Right cardiac atrium (tissue), 5 donors: ENCODE data around the gene PEX10. TPM values are rescaled to one million over a fixed set of nuclear protein-coding genes. Genes with fewer than 3 reads are reported as not detected.

Experiments
- ATAC-seq, 2 donors: fragments of 200-7000 bp; cut with Tn5 transposase; one replicate each; pipeline versions ENCODE4 v1.8.0 to v1.9.1; 2020; ENCODE audit warnings: moderate library complexity in 2 of 2, mild to moderate bottlenecking in 1 of 2
- DNase-seq, 3 donors: peaks; one replicate each; pipeline ENCODE4 v3.0.0-alpha.2; 2020
- H3K27ac ChIP-seq: one replicate; pipeline ENCODE4 v1.5.1; 2013; ENCODE audit warnings: mild to moderate bottlenecking, low read length, control low read depth, moderate library complexity
- H3K27me3 ChIP-seq: one replicate; pipeline ENCODE4 v1.6.1; 2013; ENCODE audit not compliant: control insufficient read depth, insufficient read depth
- H3K4me1 ChIP-seq: one replicate; pipeline ENCODE4 v1.6.1; 2013; ENCODE audit warnings: low read length; ENCODE audit not compliant: control insufficient read depth, insufficient read depth
- H3K4me3 ChIP-seq: one replicate; pipeline ENCODE4 v1.5.1; 2013; ENCODE audit warnings: low read length, control low read depth
- H3K9me3 ChIP-seq: one replicate; pipeline ENCODE4 v1.6.1; 2013; ENCODE audit warnings: low read length; ENCODE audit not compliant: control insufficient read depth
- WGBS: extraction: QIAGEN DNeasy Blood & Tissue Kit; methylation state at CpG from one replicate; pipeline ENCODE4 v1.1.7; 2013; 5-methylcytosine and 5-hydroxymethylcytosine counted together
- intact Hi-C, 4 donors: fragments of 100-400 bp; cut with DNase I; formaldehyde crosslinking; loops; one replicate each; pipeline versions ENCODE4 v1.11.0 to v1.14.0; 2022 to 2023
- polyA plus RNA-seq: library from polyadenylated mRNA; stranded (reverse); fragments of 200-250 nt; gene quantifications from one replicate; pipeline ENCODE4 v1.2.3, GENCODE V29; 2013
- total RNA-seq, 4 donors: library from RNA; stranded (reverse); fragmentation: NEBNext Ultra II Directional; extraction: Animal tissue kit (Norgen Biotek cat#: 25700); gene quantifications; one replicate each; pipeline ENCODE4 v1.2.1, GENCODE V29; 2021
- donor health status: healthy with polysubstance abuse.
- donor health status: DM: no; HTN: yes; CAD: no.
- donor health status: DM: no; HTN: no; CAD: no.
- donor health status: DM: no; HTN: yes; CAD: no; lungs with severe emphysema.
- donor health status: DM: yes; HTN: yes; CAD: no.

Gene PEX10
- total and polyA plus RNA-seq, 5 donors: 11.4 to 16.0 (median 14.1) TPM

DNA sequence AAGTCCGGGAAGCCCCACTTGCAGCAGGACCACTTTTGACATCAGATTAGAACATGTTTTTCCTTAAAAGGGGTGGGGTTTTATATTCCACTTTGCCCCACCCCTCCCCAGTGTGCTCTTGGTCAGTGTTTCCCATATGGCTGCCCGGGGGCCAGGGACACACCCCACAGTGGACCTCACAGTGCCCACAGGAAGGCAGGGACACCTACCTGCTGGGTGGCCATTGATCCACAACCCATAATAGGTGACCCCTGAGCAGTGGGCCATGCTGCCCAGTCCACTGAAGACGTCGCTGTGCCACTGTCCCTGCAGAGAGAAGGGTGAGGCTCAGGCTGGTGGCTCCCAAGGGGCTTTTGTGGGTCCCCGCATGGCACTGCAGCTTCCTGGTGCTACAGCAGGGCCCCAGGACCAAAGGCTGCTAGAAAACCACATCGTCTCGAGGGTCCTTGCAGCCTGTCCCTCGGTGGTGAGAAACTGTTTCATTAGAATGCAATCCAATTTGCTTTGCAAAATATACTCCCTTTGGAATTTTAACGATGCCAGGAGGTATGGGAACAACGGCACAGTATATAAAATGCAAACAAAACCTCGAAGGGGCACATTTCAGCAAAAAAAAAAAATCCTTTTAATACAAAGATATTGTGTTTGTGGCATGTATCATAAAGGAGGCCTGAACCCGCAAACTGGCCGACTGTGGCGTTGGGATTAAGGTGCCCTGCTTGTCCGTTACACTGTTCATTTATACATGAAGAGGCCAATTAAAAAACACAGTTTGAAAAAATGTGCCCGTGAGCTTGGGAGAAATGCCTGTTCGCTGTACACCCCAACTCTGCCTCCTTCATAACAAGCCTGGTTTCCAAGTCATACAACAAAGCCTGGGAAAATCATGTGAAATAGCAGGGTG is 37.9 kb downstream of the PEX10 start:
- Histone ChIP-seq H3K4me3 (no peak overlapping the region), H3K9me3 (no peaks in the 10 kb centered on the region), H3K4me1 (no peaks in the 10 kb centered on the region), H3K27ac (no peak overlapping the region), H3K27me3 (no peaks in the 10 kb centered on the region)
- DNase-seq (peak in 1 of 3 donors; percentile 33), ATAC-seq (no peak)
- 84% methylated on average over 17 of the region's 17 CpGs for WGBS
- intact Hi-C loops: no loop called here

DNA sequence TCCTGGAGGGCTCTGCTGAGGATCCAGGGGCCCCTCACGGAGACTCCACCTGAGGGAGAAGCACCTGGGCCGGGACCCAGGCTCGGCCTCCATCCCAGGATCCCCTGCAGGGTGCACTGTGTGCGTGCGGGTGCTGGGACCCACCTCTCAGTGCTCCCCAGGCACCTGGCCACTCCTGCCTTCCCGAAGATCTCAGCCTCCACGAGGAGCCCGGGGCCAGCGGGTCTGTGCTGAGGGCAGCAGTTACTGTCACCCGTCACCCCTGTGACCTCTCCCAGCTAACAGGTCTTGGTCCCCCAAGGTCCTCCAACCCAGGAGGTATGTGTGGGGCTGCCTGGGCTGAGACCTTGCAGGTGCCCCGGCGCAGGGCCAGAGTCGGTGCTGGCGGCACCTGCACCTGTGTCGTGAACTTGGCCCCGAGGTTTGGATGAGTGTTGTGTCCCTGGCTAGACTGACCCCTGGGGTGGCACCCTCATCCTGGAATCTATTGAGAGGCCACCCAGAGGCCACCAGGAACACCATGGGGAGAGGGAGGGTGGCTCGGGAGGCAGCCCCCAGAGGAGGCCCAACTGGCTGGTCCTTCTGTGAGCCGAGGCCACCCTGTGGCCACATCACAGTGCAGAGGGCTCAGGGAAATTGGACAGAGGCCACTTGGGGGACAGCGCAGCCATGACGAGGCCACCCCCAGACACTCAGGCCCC is 38.7 kb downstream of the PEX10 start:
- H3K4me1 ChIP-seq: no peaks in the 10 kb centered on the region

DNA sequence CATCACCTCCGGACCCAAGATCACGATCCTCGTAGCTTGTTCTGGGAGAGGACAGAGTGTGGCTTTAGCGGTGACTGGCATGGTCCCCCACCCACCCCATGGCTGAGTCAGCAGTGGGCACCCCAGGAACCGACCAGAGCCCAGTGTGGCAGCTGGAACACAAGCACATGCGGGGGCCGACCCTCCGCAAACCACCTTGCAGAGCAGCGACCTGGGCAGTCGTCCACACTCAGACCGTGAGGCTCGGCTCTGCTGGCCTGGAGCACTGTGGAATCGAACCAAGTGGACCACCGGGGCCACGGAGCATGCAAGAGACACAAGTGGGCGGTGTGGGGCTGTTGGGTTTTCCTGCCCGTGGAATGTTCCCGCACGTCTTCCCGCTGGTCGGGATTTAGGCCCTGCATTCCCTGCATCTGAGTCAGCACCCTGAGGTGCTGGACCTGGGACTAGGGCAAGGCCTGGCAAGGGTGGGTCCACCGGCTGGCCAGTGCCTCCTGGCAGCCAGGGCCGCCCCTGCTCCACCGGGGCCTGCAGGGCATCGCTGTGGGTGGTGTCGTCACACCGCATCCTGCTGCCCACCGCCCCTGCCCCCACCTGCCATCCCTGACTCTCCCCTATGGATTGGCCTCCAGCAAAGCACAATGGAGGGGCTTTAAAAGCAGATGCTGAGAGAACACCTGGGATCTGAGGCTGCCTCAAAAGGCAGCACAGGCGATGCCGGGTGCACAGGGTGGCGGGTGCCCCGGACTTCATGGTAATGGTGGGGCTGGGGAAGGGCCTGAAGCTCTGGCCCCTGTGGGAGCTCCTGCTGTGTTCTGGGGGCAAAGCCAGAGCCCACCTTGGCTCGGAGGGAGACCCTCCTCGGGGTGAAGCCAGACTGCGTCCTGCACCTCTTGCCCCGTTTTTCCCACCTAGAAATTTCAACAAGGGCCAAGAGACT is 39.5 kb downstream of the PEX10 start:
- intact Hi-C loops: no loop called here
- Histone ChIP-seq H3K27me3 (no peaks in the 10 kb centered on the region), H3K27ac (no peak overlapping the region), H3K9me3 (no peaks in the 10 kb centered on the region), H3K4me3 (no peak overlapping the region), H3K4me1 (no peaks in the 10 kb centered on the region)
- DNase-seq: peak in 2 of 3 donors; percentile 7 to 44
- 91% methylated on average over 36 of the region's 36 CpGs for WGBS
- no peak for ATAC-seq

More for the DNA sequence above, 38.7 kb downstream of the PEX10 start:
- 90% methylated on average over 20 of the region's 20 CpGs for WGBS
- intact Hi-C loops: no loop called here
- H3K4me3 ChIP-seq: no peak overlapping the region
- peak in 1 of 2 donors; percentile 9 for ATAC-seq
- H3K27me3 ChIP-seq: no peaks in the 10 kb centered on the region
- no peak overlapping the region for H3K27ac ChIP-seq
- H3K9me3 ChIP-seq: no peaks in the 10 kb centered on the region
- DNase-seq: peak; percentile 9 to 45 (median 32)

DNA sequence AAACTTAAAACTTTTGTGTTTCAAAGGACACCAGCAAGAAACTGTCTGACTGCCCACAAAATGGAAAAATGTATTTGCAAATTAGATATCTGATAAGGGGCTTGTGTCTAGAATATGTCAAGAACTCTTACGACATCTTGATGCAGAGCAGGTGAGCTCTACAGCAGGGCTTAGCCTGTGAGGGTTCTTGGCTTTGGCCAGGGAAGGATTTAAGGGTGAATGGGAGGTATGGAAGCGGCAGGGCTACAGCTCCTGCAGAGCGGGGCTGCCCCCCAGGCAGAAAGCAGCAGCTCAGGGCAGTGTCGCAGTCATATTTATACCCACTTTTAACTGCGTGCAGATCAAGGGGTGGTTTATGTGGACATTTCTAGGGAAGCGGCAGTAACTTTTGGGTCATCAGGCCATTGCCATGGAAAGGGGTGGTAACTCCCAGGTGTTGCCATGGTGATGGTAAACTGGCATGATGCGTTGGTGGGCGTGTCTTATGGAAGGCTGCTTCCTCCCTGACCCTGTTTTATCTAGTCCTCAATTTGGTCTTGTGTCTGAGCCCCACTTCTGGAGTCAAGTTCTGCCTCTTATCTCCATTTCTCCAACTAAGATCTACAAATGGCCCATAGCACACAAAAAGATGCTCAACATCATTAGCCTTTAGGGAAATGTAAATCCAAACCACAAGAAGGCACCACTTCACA is 44.2 kb downstream of the PEX10 start:
- no peaks in the 10 kb centered on the region for H3K4me1 ChIP-seq
- no peaks in the 10 kb centered on the region for H3K27me3 ChIP-seq
- DNase-seq: peak in 1 of 3 donors; percentile 4

DNA sequence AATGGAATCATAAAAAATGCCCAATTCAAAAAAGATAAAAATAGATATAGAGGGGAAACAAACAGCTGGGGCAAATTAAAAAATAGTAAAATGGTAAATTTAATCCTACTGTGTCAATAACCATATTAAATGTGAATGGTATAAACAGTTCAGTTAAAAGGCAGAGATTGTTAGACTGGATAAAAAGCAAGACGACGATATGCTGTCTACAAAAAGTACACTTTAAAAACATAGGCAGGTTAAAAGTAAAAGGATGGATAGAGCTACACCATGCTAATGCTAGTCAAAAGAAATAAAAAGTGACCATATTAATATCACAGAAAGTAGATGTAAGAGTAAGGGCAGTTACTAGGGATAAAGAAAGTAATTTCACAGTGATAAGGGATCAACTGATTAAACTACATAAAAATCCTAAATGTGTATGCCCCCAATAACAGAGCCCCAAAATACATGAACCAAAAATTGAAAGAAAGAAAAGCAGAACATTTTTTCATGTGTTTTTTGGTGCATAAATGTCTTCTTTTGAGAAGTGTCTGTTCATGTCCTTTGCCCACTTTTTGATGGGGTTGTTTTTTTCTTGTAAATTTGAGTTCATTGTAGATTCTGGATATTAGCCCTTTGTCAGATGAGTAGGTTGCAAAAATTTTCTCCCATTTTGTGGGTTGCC is 48.4 kb downstream of the PEX10 start:
- over 99% methylated on average over 2 of the region's 2 CpGs for WGBS
- intact Hi-C loops: no loop called here
- ATAC-seq (no peak), DNase-seq (no peak)
- no peaks in the 10 kb centered on the region for H3K27me3 ChIP-seq
- no peak overlapping the region for H3K4me3 ChIP-seq
- no peak overlapping the region for H3K27ac ChIP-seq
- H3K4me1 ChIP-seq: no peaks in the 10 kb centered on the region
- no peaks in the 10 kb centered on the region for H3K9me3 ChIP-seq

More for the DNA sequence above, 44.2 kb downstream of the PEX10 start:
- no peak for ATAC-seq
- Histone ChIP-seq H3K4me3 (no peak overlapping the region), H3K9me3 (no peaks in the 10 kb centered on the region), H3K27ac (no peak overlapping the region)
- 92% methylated on average over 8 of the region's 8 CpGs for WGBS
- intact Hi-C loops: no loop called here

DNA sequence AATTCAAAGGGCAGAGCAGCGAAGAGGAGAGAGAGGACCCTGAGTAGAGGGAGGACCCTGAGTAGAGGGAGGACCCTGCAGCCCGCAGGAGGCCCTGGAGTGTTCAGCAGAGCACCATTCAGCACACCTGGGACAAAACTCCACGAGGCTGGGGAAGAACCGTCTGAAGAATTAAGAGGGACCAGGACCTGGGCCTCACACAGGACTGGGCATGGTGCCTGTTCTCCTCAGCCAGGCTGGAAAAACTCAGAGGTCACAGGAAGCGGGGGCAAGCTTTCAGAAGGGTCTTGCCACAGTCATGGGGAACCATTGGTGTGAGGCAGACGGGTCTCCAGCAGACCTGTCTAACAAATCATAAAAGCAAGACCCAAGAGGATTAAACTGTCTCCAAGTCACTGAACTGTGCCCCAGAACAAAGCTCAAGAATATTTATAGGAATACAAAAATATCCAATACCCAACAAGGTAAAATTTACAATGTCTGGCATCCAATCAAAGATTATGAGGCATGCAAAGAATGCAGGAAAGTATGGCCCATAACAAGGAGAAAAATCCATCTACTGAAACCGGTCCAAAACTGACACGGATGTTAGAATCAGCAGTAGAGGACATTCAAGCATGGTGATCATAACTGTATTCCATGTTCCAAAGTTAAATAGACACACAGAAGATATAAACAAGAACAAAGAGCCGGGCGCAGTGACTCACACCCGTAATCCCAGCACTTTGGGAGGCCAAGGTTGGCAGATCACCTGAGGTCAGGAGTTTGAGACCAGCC is 51.6 kb downstream of the PEX10 start:
- Histone ChIP-seq H3K27me3 (no peaks in the 10 kb centered on the region), H3K4me1 (no peaks in the 10 kb centered on the region), H3K27ac (no peak overlapping the region), H3K4me3 (no peak overlapping the region), H3K9me3 (no peaks in the 10 kb centered on the region)
- DNase-seq (peak; percentile 1 to 25 (median 20)), ATAC-seq (no peak)
- WGBS: 77% methylated on average over 11 of the region's 11 CpGs
- intact Hi-C loops: no loop called here

DNA sequence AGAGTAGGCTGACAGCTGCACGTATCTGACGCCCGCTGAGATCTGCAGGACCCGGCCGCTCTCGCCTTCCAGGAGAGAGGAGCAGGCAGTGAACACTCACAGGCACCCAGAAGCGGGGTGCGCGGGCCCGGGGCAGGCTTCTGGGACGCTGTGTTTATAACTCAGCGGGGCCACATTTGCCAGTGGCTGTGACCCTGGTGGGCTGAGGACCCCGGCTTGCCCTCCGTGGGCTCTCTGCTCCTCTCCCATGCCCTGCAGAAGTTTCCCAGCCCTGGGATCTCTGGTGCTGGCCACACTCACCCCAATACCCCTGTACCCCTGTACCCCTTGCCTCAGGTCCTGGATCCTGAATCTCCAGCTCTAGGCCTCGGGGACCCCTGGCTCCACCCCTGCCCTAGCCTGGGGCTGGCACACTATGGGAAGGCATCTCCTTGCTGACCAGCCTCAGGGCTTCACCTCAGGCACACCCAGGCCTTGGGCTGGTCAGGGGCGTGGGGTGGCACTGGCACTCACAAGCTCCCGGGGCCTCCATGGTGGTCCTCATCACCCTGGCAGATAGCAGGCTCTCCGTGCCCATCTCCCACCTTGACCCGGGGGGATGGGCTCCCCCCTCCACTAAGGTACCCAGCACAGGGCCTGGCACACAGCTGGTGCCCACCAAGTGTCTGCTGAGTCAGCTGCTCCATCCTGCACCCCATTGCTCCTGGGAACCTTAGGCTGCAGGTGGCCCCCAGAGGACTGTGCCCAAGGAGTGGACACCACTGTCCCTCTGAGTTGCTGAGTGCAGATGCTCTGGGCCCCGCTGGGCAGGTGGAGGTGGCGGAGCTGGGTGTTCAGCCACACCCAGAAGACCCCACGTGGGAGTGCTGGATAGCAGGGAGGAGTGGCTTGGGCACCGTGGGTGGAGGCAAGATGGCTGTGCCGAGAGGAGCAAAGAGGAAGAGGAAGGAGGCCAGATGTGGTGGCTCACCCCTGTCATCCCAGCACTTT is 53.4 kb downstream of the PEX10 start:
- peak; percentile 7 to 46 (median 35) for DNase-seq
- 91% methylated on average over 24 of the region's 24 CpGs for WGBS
- Histone ChIP-seq H3K27me3 (no peaks in the 10 kb centered on the region), H3K9me3 (no peaks in the 10 kb centered on the region), H3K4me3 (no peak overlapping the region), H3K27ac (no peak overlapping the region), H3K4me1 (no peaks in the 10 kb centered on the region)
- ATAC-seq: peak in 1 of 2 donors; percentile 30
- intact Hi-C loops: no loop called here

DNA sequence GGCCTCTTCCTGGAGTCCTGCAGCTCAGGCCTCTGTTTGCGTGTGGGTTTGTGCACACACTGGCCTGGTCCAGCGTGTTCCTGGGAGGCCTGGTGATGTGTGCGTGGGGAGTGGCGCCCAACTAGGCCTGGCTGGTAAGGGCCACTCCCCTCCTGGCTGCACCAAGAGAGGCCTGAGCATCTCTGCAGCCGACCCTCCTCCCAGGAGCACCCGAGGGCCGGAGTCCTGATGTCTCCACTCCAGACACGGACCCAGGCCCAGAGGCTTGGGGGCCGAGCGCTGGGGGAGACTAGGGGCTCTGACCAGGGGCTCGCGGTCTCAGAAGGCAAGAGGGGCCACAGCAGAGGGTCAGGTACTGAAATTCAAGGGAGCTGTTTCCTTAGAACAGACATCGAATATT is 54.3 kb downstream of the PEX10 start:
- no peak overlapping the region for H3K4me3 ChIP-seq
- no peaks in the 10 kb centered on the region for H3K4me1 ChIP-seq
- WGBS: 89% methylated on average over 13 of the region's 13 CpGs
- no peaks in the 10 kb centered on the region for H3K27me3 ChIP-seq
- DNase-seq: peak in 2 of 3 donors; percentile 9 to 35
- no peaks in the 10 kb centered on the region for H3K9me3 ChIP-seq
- H3K27ac ChIP-seq: no peak overlapping the region
- ATAC-seq: no peak
- intact Hi-C loops: no loop called here
